B cell (primary cell): ENCODE data around the gene EPB41.

Experiments
- CTCF ChIP-seq: fragments of 200-600 bp; IDR thresholded peaks from one replicate; pipeline ENCODE4 v1.8.0; 2022; ENCODE audit warnings: antibody characterized with exemption, mild to moderate bottlenecking
- EZH2 ChIP-seq: IDR thresholded peaks from 2 replicates; pipeline ENCODE4 v1.6.1; 2012; ENCODE audit warnings: borderline replicate concordance, low read depth, mild to moderate bottlenecking, moderate library complexity, low read length; ENCODE audit not compliant: insufficient read depth, poor library complexity, severe bottlenecking

DNA sequence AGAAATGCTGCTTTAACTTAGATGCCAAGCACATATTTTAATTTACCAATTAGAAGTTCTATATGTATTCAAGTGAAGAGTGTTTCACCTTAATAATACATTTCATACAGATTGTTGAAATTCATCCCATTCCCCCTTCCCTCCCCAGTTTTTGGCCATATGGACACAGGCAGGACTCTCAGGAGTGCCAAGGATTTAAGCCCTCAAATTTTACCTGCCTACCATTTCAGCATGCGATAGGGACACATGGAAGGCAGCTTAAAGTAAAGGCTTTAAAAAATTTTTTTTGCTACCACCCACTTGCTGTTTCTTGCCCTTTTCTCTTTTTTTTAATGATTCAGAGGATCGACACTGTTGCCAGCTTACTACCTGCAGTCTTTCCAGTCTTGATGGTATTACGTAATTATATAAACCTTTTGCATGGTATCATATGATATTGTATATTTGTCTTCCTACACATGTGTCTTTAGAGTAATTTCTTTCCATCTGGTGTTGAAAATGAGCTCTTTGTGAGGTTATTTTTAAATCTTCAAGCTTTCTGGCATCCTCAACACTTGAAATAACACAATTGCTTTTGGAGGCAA is 7.0 kb downstream of the EPB41 start:
- no peak for TF ChIP-seq CTCF
- no peak for TF ChIP-seq EZH2
